H1 (cell line): Measurements from ENCODE around the gene ANKRD13B. TPM values are rescaled to one million over a fixed set of nuclear protein-coding genes. Genes with fewer than 3 reads are reported as not detected.

Experiments used
- BCL11A ChIP-seq, 2 experiments: IDR thresholded peaks; one replicate each; pipeline ENCODE4 v1.6.1; 2011; ENCODE audit warnings: low read depth in 2 of 2, low read length in 2 of 2, mild to moderate bottlenecking in 2 of 2
- HDAC2 ChIP-seq, 2 experiments: fragments of 300-600 bp in 1 of 2; sonication (generic) in 1 of 2; IDR thresholded peaks; 2 replicates each; pipeline ENCODE4 v1.6.1; 2011 to 2012; ENCODE audit warnings: low read depth in 2 of 2, low read length in 2 of 2, mild to moderate bottlenecking in 2 of 2, moderate library complexity in 2 of 2, borderline replicate concordance in 1 of 2, inconsistent platforms in 1 of 2
- KDM5A ChIP-seq: fragments of 200-600 bp; IDR thresholded peaks from 2 replicates; pipeline ENCODE4 v1.7.1; 2012; ENCODE audit warnings: mild to moderate bottlenecking, low read length, inconsistent platforms, mixed read lengths
- SIN3A ChIP-seq, 2 experiments: IDR thresholded peaks in 1 of 2; conservative IDR thresholded peaks in 1 of 2; 2 replicates each; pipeline ENCODE4 v1.6.1; 2011 to 2012; ENCODE audit warnings: low read length in 2 of 2, improper control_type of control experiment in 1 of 2, low read depth in 1 of 2, mild to moderate bottlenecking in 1 of 2
- SRF ChIP-seq: IDR thresholded peaks from 2 replicates; pipeline ENCODE4 v1.6.1; 2011; ENCODE audit warnings: mild to moderate bottlenecking, low read depth, low read length, moderate library complexity
- polyA plus RNA-seq, 7 experiments: library from polyadenylated mRNA; depleted of rRNA in 3 of 7; stranded (reverse) in 5 of 7; unstranded in 2 of 7; fragments of >200 nt in 5 of 7; fragments of 200-250 nt in 2 of 7; gene quantifications; 1 replicate in 5 of 7; 2 replicates in 1 of 7; 4 replicates in 1 of 7; pipeline versions ENCODE4 v1.2.1 to v1.2.3, GENCODE V29; 2011 to 2013; ENCODE audit warnings: missing spikeins in 2 of 7, mixed read lengths in 2 of 7
- total RNA-seq: library from RNA; stranded (reverse); fragmentation: NEBNext Ultra II Directional; extraction: Animal tissue kit (Norgen Biotek cat#: 25700); gene quantifications from 2 replicates; pipeline ENCODE4 v1.2.1, GENCODE V29; 2021
- TF ChIP-seq, protein P1 (sequence below): IDR thresholded peaks from 2 replicates; pipeline ENCODE4 v1.6.1; 2012; ENCODE audit warnings: low read length, inconsistent platforms
- TF ChIP-seq, protein P2 (sequence below): IDR thresholded peaks from 2 replicates; pipeline ENCODE4 v1.6.1; 2012; ENCODE audit warnings: inconsistent platforms

ANKRD13B gene
- total and polyA plus RNA-seq, 2 of the 8 experiments (the other 6 are each of a cell fraction or from before 2014, with no cell fraction given): 16.4 to 48.5 TPM

DNA sequence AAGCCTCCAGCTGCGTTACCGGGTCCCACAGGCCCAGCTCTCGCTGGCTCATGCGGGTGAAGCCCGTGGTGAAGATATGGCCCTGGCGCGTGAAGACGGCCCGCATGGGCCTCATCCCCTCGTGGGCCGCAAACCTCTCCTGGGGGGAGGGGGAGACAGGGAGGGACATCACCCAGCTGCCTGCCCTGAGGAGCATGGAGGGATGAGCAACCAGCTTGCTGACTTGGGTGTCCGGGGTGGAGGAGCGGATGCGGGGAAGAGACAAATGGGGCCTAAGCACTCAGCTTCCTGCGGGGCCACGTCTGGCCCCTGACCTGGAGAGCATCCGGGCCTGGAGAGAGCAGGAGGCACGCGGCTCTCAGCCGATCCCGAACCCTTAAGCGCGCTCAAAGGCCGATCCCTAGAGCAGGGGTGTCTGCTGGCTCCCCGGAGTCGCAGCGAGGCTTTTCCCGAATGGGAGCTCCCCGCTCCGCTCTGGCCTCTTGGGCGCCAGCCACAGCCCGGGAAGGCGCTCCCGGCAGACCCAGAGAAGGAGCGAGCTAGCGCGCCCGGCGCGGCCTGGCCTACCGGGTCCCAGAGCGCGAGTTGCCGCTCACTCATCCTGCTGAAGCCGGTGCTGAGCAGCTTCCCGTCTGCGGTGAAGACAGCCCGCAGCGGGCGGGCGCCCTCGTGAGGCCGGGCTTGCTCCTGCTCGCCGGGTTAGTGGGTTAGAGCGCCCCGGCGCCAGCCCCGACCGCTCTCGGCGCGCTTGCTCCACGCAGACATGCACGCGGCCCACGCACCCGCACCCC is 24.7 kb downstream of the ANKRD13B start (continued):
- no peak for TF ChIP-seq BCL11A (IDR thresholded peaks at IDR 0.05; ENCODE audit: low read depth in 2 of 2, low read length in 2 of 2)
- TF ChIP-seq, protein P1, sequence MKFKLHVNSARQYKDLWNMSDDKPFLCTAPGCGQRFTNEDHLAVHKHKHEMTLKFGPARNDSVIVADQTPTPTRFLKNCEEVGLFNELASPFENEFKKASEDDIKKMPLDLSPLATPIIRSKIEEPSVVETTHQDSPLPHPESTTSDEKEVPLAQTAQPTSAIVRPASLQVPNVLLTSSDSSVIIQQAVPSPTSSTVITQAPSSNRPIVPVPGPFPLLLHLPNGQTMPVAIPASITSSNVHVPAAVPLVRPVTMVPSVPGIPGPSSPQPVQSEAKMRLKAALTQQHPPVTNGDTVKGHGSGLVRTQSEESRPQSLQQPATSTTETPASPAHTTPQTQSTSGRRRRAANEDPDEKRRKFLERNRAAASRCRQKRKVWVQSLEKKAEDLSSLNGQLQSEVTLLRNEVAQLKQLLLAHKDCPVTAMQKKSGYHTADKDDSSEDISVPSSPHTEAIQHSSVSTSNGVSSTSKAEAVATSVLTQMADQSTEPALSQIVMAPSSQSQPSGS: 0 out of 2 replicates have a peak, but pooled peaks have one; percentile 46
- TF ChIP-seq, protein P2, sequence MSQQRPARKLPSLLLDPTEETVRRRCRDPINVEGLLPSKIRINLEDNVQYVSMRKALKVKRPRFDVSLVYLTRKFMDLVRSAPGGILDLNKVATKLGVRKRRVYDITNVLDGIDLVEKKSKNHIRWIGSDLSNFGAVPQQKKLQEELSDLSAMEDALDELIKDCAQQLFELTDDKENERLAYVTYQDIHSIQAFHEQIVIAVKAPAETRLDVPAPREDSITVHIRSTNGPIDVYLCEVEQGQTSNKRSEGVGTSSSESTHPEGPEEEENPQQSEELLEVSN: peak; percentile 96
- TF ChIP-seq KDM5A: no peak
- 0 out of 2 replicates have a peak, but pooled peaks have one; percentile 26 for TF ChIP-seq SRF
- no peak; a peak in 1 of 4 replicates for TF ChIP-seq HDAC2 (IDR thresholded peaks at IDR 0.05; ENCODE audit: borderline replicate concordance in 1 of 2, low read depth in 2 of 2, low read length in 2 of 2)
- TF ChIP-seq SIN3A (conservative IDR thresholded peaks at IDR 0.05 in 1 of 2, IDR thresholded peaks at IDR 0.05 in 1 of 2; ENCODE audit: low read depth in 1 of 2, low read length in 2 of 2): no peak
